ENCODE results near the gene KCNJ4.
"Not testable (repeated sequence)": the region's sequence is repeated elsewhere in the genome, so short reads cannot be mapped to it uniquely, and the experiment has no call there.

KCNJ4 gene

GRCh38 chr22:38471237-38471636 is 16.2 kb upstream of the KCNJ4 start:
- DNase-seq (ENCODE audit: low read depth, low spot score), result no peak

GRCh38 chr22:38470179-38470578 is 15.2 kb upstream of the KCNJ4 start:
- not testable (repeated sequence) for DNase-seq (ENCODE audit: low read depth, low spot score)

- no peak for DNase-seq (ENCODE audit: low read depth, low spot score)
These were observed 14.3 kb upstream of the KCNJ4 start for GRCh38 chr22:38469306-38469781.

- DNase-seq (ENCODE audit: low read depth, low spot score), result no peak
These were observed 13.7 kb upstream of the KCNJ4 start for GRCh38 chr22:38468443-38469305.

GRCh38 chr22:38467904-38468442 is 13.0 kb upstream of the KCNJ4 start, which contains the start of gene KDELR3:
Gene KDELR3 (plus strand): TSS chr22:38468096. CDS start chr22:38468234, 138 bp downstream.
- no peak for DNase-seq (ENCODE audit: low read depth, low spot score)

- DNase-seq (ENCODE audit: low read depth, low spot score), result no peak
These were observed 12.5 kb upstream of the KCNJ4 start for GRCh38 chr22:38467438-38467903.

- no peak for DNase-seq (ENCODE audit: low read depth, low spot score)
These were observed 10.9 kb upstream of the KCNJ4 start for GRCh38 chr22:38465673-38466490.

- no peak for DNase-seq (ENCODE audit: low read depth, low spot score)
These were observed 10.1 kb upstream of the KCNJ4 start for GRCh38 chr22:38464992-38465672.

- DNase-seq (ENCODE audit: low read depth, low spot score), result no peak
These were observed 8.2 kb upstream of the KCNJ4 start for GRCh38 chr22:38462960-38463784.

GRCh38 chr22:38461414-38462081 is 6.5 kb upstream of the KCNJ4 start:
- peak; percentile 82 for DNase-seq (ENCODE audit: low read depth, low spot score)

- no peak for DNase-seq (ENCODE audit: low read depth, low spot score)
These were observed 6.0 kb upstream of the KCNJ4 start for GRCh38 chr22:38461057-38461413.

- DNase-seq (ENCODE audit: low read depth, low spot score), result no peak
These were observed 5.4 kb upstream of the KCNJ4 start for GRCh38 chr22:38460426-38460840.

- no peak for DNase-seq (ENCODE audit: low read depth, low spot score)
These were observed 2.1 kb upstream of the KCNJ4 start for GRCh38 chr22:38456841-38457699.

- no peak for DNase-seq (ENCODE audit: low read depth, low spot score)
These were observed 1.4 kb upstream of the KCNJ4 start for GRCh38 chr22:38456272-38456835.

- DNase-seq (ENCODE audit: low read depth, low spot score), result no peak
These were observed 702 bp upstream of the KCNJ4 start for GRCh38 chr22:38455530-38456271.

- no peak for DNase-seq (ENCODE audit: low read depth, low spot score)
These were observed 485 bp downstream of the KCNJ4 start for GRCh38 chr22:38454353-38455075.

GRCh38 chr22:38453996-38454352 is 1.0 kb downstream of the KCNJ4 start:
- no peak for DNase-seq (ENCODE audit: low read depth, low spot score)
